Measurements from ENCODE around the gene COX8A. TPM values are rescaled to one million over a fixed set of nuclear protein-coding genes. Genes with fewer than 3 reads are reported as not detected.
A peak's percentile ranks its signal among the peaks of the same experiment; 100 is the strongest.

COX8A gene
- total RNA-seq (2014; rRNA removed; shearing (Covaris generic)): 583 and 585 TPM in 2 replicates
- polyA plus RNA-seq (2015; cell fraction: cytosol; rRNA removed): 517 and 683 TPM in 2 replicates
- 74.4 and 88.3 TPM in 2 replicates for polyA plus RNA-seq (2015; cell fraction: nucleus; rRNA removed)

GRCh38 chr11:63974259-63975143, at the start of gene COX8A:
Gene COX8A (plus strand): TSS chr11:63974620. CDS start chr11:63974681, 61 bp downstream.
- peak; percentile 100 for DNase-seq (ENCODE audit: low read depth, low spot score)
- in situ Hi-C loops (cut with HindIII; ENCODE audit: low pct_unique_long_range_greater_than_20kb, low sequenced_read_pairs): no loop called here

GRCh38 chr11:63929616-63930015, 44.8 kb upstream of the COX8A start:
- in situ Hi-C loops (cut with HindIII; ENCODE audit: low pct_unique_long_range_greater_than_20kb, low sequenced_read_pairs): no loop called here
- DNase-seq (ENCODE audit: low read depth, low spot score): no peak

GRCh38 chr11:63931045-63931444, 43.4 kb upstream of the COX8A start:
- in situ Hi-C loops (cut with HindIII; ENCODE audit: low pct_unique_long_range_greater_than_20kb, low sequenced_read_pairs): no loop called here
- DNase-seq (ENCODE audit: low read depth, low spot score): no peak

GRCh38 chr11:63931876-63932275, 42.5 kb upstream of the COX8A start:
- in situ Hi-C loops (cut with HindIII; ENCODE audit: low pct_unique_long_range_greater_than_20kb, low sequenced_read_pairs): no loop called here
- DNase-seq (ENCODE audit: low read depth, low spot score): no peak

- no peak for DNase-seq (ENCODE audit: low read depth, low spot score)
- in situ Hi-C loops (cut with HindIII; ENCODE audit: low pct_unique_long_range_greater_than_20kb, low sequenced_read_pairs): no loop called here
These were observed 41.0 kb upstream of the COX8A start for GRCh38 chr11:63933459-63933858.

GRCh38 chr11:63937713-63938478, 36.5 kb upstream of the COX8A start:
- in situ Hi-C loops (cut with HindIII; ENCODE audit: low pct_unique_long_range_greater_than_20kb, low sequenced_read_pairs): no loop called here

GRCh38 chr11:63938479-63939396, 35.7 kb upstream of the COX8A start, which contains the start of gene NAA40:
Gene NAA40 (plus strand): TSS chr11:63939002. CDS start chr11:63939097, 95 bp downstream.
- peak; percentile 93 for DNase-seq (ENCODE audit: low read depth, low spot score)
- in situ Hi-C loops (cut with HindIII; ENCODE audit: low pct_unique_long_range_greater_than_20kb, low sequenced_read_pairs): no loop called here

More at GRCh38 chr11:63937713-63938478, 36.5 kb upstream of the COX8A start:
- no peak for DNase-seq (ENCODE audit: low read depth, low spot score)

- DNase-seq (ENCODE audit: low read depth, low spot score): no peak
- in situ Hi-C loops (cut with HindIII; ENCODE audit: low pct_unique_long_range_greater_than_20kb, low sequenced_read_pairs): no loop called here
These were observed 35.0 kb upstream of the COX8A start for GRCh38 chr11:63939397-63939891.

GRCh38 chr11:63940786-63941185, 33.6 kb upstream of the COX8A start:
- no peak for DNase-seq (ENCODE audit: low read depth, low spot score)
- in situ Hi-C loops (cut with HindIII; ENCODE audit: low pct_unique_long_range_greater_than_20kb, low sequenced_read_pairs): no loop called here

GRCh38 chr11:63941901-63942300, 32.5 kb upstream of the COX8A start:
- in situ Hi-C loops (cut with HindIII; ENCODE audit: low pct_unique_long_range_greater_than_20kb, low sequenced_read_pairs): no loop called here
- DNase-seq (ENCODE audit: low read depth, low spot score): no peak

- DNase-seq (ENCODE audit: low read depth, low spot score): no peak
- in situ Hi-C loops (cut with HindIII; ENCODE audit: low pct_unique_long_range_greater_than_20kb, low sequenced_read_pairs): no loop called here
These were observed 31.6 kb upstream of the COX8A start for GRCh38 chr11:63942803-63943202.

GRCh38 chr11:63944987-63945386, 29.4 kb upstream of the COX8A start:
- in situ Hi-C loops (cut with HindIII; ENCODE audit: low pct_unique_long_range_greater_than_20kb, low sequenced_read_pairs): no loop called here

GRCh38 chr11:63945477-63946163, 28.8 kb upstream of the COX8A start:
- DNase-seq (ENCODE audit: low read depth, low spot score): peak; percentile 64
- in situ Hi-C loops (cut with HindIII; ENCODE audit: low pct_unique_long_range_greater_than_20kb, low sequenced_read_pairs): no loop called here

More at GRCh38 chr11:63944987-63945386, 29.4 kb upstream of the COX8A start:
- no peak for DNase-seq (ENCODE audit: low read depth, low spot score)

- no peak for DNase-seq (ENCODE audit: low read depth, low spot score)
- in situ Hi-C loops (cut with HindIII; ENCODE audit: low pct_unique_long_range_greater_than_20kb, low sequenced_read_pairs): no loop called here
These were observed 22.5 kb upstream of the COX8A start for GRCh38 chr11:63951779-63952536.

- in situ Hi-C loops (cut with HindIII; ENCODE audit: low pct_unique_long_range_greater_than_20kb, low sequenced_read_pairs): no loop called here
- DNase-seq (ENCODE audit: low read depth, low spot score): no peak
These were observed 21.9 kb upstream of the COX8A start for GRCh38 chr11:63952570-63952969.

GRCh38 chr11:63958008-63958407, 16.4 kb upstream of the COX8A start:
- in situ Hi-C loops (cut with HindIII; ENCODE audit: low pct_unique_long_range_greater_than_20kb, low sequenced_read_pairs): no loop called here
- DNase-seq (ENCODE audit: low read depth, low spot score): no peak

All from SK-MEL-5 (cell line).